C4-2B (cell line): ENCODE results near the gene RBM47.

Experiments
- CTCF ChIP-seq: fragments of 450-650 bp; conservative IDR thresholded peaks from 2 replicates; pipeline ENCODE4 v1.5.1; 2017; ENCODE audit warnings: mild to moderate bottlenecking
- ZFX ChIP-seq: fragments of 450-650 bp; IDR thresholded peaks from 2 replicates; pipeline ENCODE4 v1.6.1; 2017

DNA sequence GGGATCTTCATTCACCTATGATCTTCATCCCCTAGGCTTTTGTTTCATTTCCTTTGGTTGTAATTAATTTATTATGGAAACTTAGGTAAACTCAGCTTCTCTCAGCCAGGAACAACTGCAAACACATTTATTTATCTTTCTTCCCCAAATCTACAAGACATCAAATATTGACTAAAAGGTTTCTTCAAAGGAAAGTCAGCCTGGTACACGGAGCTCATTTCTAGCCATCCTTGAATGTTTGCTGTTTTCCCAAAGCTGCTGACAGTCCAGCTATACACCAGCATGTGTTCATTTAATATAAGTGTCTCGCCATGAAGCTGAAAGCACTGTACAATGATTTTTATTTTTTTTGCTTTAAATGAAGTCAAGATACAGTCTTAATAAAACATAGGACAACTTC is 16.8 kb downstream of the RBM47 start:
- TF ChIP-seq CTCF (no peak), ZFX (no peak)
